Mesenchymal stem cell (in vitro differentiated cells and primary cell): ENCODE results near the gene POLR2L.

Experiments used
- DNase-seq: peaks from one replicate; pipeline ENCODE4 v3.0.0-alpha.2; 2013
- H2AFZ ChIP-seq: one replicate; pipeline ENCODE4 v1.6.1; 2013; ENCODE audit warnings: low read depth, mild to moderate bottlenecking, control low read depth, inconsistent platforms, low read length, moderate library complexity
- H2AK5ac ChIP-seq: 2 replicates; pipeline ENCODE4 v1.6.1; 2013; ENCODE audit warnings: low read length, moderate library complexity, mild to moderate bottlenecking, inconsistent platforms; ENCODE audit not compliant: severe bottlenecking
- H2BK120ac ChIP-seq: one replicate; pipeline ENCODE4 v1.6.1; 2013; ENCODE audit warnings: low read depth, mild to moderate bottlenecking, inconsistent platforms, low read length, moderate library complexity
- H2BK12ac ChIP-seq, 2 experiments: one replicate each; pipeline ENCODE4 v1.6.1; 2013; ENCODE audit warnings: inconsistent platforms in 2 of 2, low read length in 2 of 2, mild to moderate bottlenecking in 2 of 2, moderate library complexity in 2 of 2, control low read depth in 1 of 2
- H2BK15ac ChIP-seq: one replicate; pipeline ENCODE4 v1.6.1; 2013; ENCODE audit warnings: mild to moderate bottlenecking, low read depth, inconsistent platforms; ENCODE audit not compliant: poor library complexity, severe bottlenecking
- H2BK5ac ChIP-seq: 2 replicates; pipeline ENCODE4 v1.6.1; 2013; ENCODE audit warnings: low read depth, mild to moderate bottlenecking, low read length, control low read depth, inconsistent platforms; ENCODE audit not compliant: poor library complexity, severe bottlenecking
- H3K14ac ChIP-seq, 2 experiments: one replicate each; pipeline ENCODE4 v1.6.1; 2013; ENCODE audit warnings: inconsistent platforms in 2 of 2, low read length in 2 of 2, control low read depth in 1 of 2, mild to moderate bottlenecking in 1 of 2, moderate library complexity in 1 of 2
- H3K18ac ChIP-seq, 2 experiments: one replicate each; pipeline ENCODE4 v1.6.1; 2013; ENCODE audit warnings: inconsistent platforms in 2 of 2, low read length in 2 of 2, control low read depth in 1 of 2, low read depth in 1 of 2, mild to moderate bottlenecking in 1 of 2
- H3K23ac ChIP-seq, 2 experiments: one replicate each; pipeline ENCODE4 v1.6.1; 2013; ENCODE audit warnings: inconsistent platforms in 2 of 2, low read length in 2 of 2, mild to moderate bottlenecking in 2 of 2, moderate library complexity in 2 of 2, control low read depth in 1 of 2
- H3K27ac ChIP-seq: 2 replicates; pipeline ENCODE4 v1.5.1; 2013; ENCODE audit warnings: mild to moderate bottlenecking, moderate library complexity, low read length, control low read depth, inconsistent platforms; ENCODE audit not compliant: poor library complexity, severe bottlenecking
- H3K27me3 ChIP-seq, 2 experiments: 2 replicates each; pipeline versions ENCODE4 v1.6.1 to v1.7.0; 2013; ENCODE audit warnings: low read length in 2 of 2, mild to moderate bottlenecking in 2 of 2, moderate library complexity in 2 of 2, control low read depth in 1 of 2, inconsistent platforms in 1 of 2; ENCODE audit not compliant: control insufficient read depth in 1 of 2, insufficient read depth in 1 of 2
- H3K36me3 ChIP-seq, 2 experiments: 2 replicates each; pipeline versions ENCODE4 v1.6.1 to v1.7.0; 2013; ENCODE audit warnings: low read length in 2 of 2, control low read depth in 1 of 2, inconsistent platforms in 1 of 2, low read depth in 1 of 2, mild to moderate bottlenecking in 1 of 2; ENCODE audit not compliant: insufficient read depth in 2 of 2, control insufficient read depth in 1 of 2
- H3K4ac ChIP-seq, 2 experiments: one replicate each; pipeline ENCODE4 v1.6.1; 2013; ENCODE audit warnings: inconsistent platforms in 2 of 2, low read length in 2 of 2, mild to moderate bottlenecking in 2 of 2, moderate library complexity in 2 of 2, control low read depth in 1 of 2, low read depth in 1 of 2
- H3K4me1 ChIP-seq: 2 replicates; pipeline ENCODE4 v1.6.1; 2013; ENCODE audit warnings: low read depth, low read length, control low read depth; ENCODE audit not compliant: control insufficient read depth, insufficient read depth
- H3K4me2 ChIP-seq: 2 replicates; pipeline ENCODE4 v1.6.1; 2013; ENCODE audit warnings: low read length, mild to moderate bottlenecking, inconsistent platforms; ENCODE audit not compliant: poor library complexity, severe bottlenecking
- H3K4me3 ChIP-seq, 2 experiments: 2 replicates each; pipeline versions ENCODE4 v1.5.1 to v1.7.0; 2013; ENCODE audit warnings: low read length in 2 of 2, mild to moderate bottlenecking in 2 of 2, control low read depth in 1 of 2, low read depth in 1 of 2; ENCODE audit not compliant: insufficient read depth in 1 of 2
- H3K79me1 ChIP-seq: replicated peaks from 2 replicates; pipeline ENCODE4 v1.6.1; 2013; ENCODE audit warnings: mild to moderate bottlenecking, control low read depth, low read length, inconsistent platforms; ENCODE audit not compliant: poor library complexity, severe bottlenecking
- H3K9ac ChIP-seq: 2 replicates; pipeline ENCODE4 v1.7.0; 2013; ENCODE audit warnings: mild to moderate bottlenecking, low read length, moderate library complexity
- H3K9me3 ChIP-seq: 2 replicates; pipeline ENCODE4 v1.7.0; 2013; ENCODE audit warnings: mild to moderate bottlenecking, low read length; ENCODE audit not compliant: control insufficient read depth
- H4K8ac ChIP-seq: one replicate; pipeline ENCODE4 v1.6.1; 2013; ENCODE audit warnings: inconsistent platforms, mild to moderate bottlenecking, low read length, moderate library complexity
- H4K91ac ChIP-seq: one replicate; pipeline ENCODE4 v1.6.1; 2013; ENCODE audit warnings: mild to moderate bottlenecking, low read length, inconsistent platforms
- WGBS: methylation state at CpG from one replicate; pipeline ENCODE4 v1.1.7; 2013; ENCODE audit warnings: mixed read lengths; 5-methylcytosine and 5-hydroxymethylcytosine counted together

POLR2L gene

GRCh38 chr11:838441-839279, 3.7 kb downstream of the POLR2L start:
- Histone ChIP-seq H2BK15ac (no peak overlapping the region), H2BK12ac (peak overlapping the region in 1 of 2 experiments; percentile 3), H2BK5ac (no peak overlapping the region), H3K4me1 (peaks cover 68% of the 10 kb centered on the region), H3K18ac (peak overlapping the region in 1 of 2 experiments; percentile 37), H3K27ac (peak overlapping the region; percentile 16), H2BK120ac (no peak overlapping the region), H4K8ac (no peak overlapping the region), H3K4ac (no peak overlapping the region), H3K4me2 (no peak overlapping the region), H2AK5ac (peak overlapping the region; percentile 11), H3K36me3 (peaks cover 52 to 57% of the 10 kb centered on the region in 2 experiments), H3K79me1 (no peaks in the 10 kb centered on the region), H3K9ac (peak overlapping the region; percentile 96), H4K91ac (no peak overlapping the region), H2AFZ (no peak overlapping the region), H3K4me3 (no peak overlapping the region), H3K27me3 (no peaks in the 10 kb centered on the region), H3K9me3 (no peaks in the 10 kb centered on the region), H3K14ac (no peak overlapping the region), H3K23ac (peak overlapping the region in 1 of 2 experiments; percentile 74)
- DNase-seq = peak; percentile 43
- WGBS = 63% methylated on average over 17 of the region's 17 CpGs

GRCh38 chr11:837990-838307, 4.4 kb downstream of the POLR2L start:
- Histone ChIP-seq H3K4me2 (no peak overlapping the region), H3K4me3 (no peak overlapping the region), H3K14ac (no peak overlapping the region), H3K79me1 (no peaks in the 10 kb centered on the region), H2BK15ac (no peak overlapping the region), H3K23ac (no peak overlapping the region), H3K9me3 (no peaks in the 10 kb centered on the region), H3K27me3 (no peaks in the 10 kb centered on the region), H4K91ac (no peak overlapping the region), H3K9ac (no peak overlapping the region), H2AK5ac (no peak overlapping the region), H2BK12ac (no peak overlapping the region), H3K36me3 (peaks cover 52 to 57% of the 10 kb centered on the region in 2 experiments), H3K4ac (no peak overlapping the region), H2BK5ac (no peak overlapping the region), H3K27ac (no peak overlapping the region), H4K8ac (no peak overlapping the region), H3K18ac (no peak overlapping the region), H3K4me1 (peaks cover 65% of the 10 kb centered on the region), H2BK120ac (no peak overlapping the region), H2AFZ (no peak overlapping the region)
- no peak for DNase-seq
- 83% methylated on average over 8 of the region's 8 CpGs for WGBS

GRCh38 chr11:837189-837989, 4.9 kb downstream of the POLR2L start:
- no peak for DNase-seq
- H2BK120ac ChIP-seq = no peak overlapping the region
- peak overlapping the region; percentile 19 for H4K91ac ChIP-seq
- no peak overlapping the region for H3K4ac ChIP-seq
- H3K18ac ChIP-seq = no peak overlapping the region
- no peak overlapping the region for H2AFZ ChIP-seq
- no peak overlapping the region for H3K14ac ChIP-seq
- no peak overlapping the region for H3K23ac ChIP-seq
- peaks cover 52 to 57% of the 10 kb centered on the region in 2 experiments for H3K36me3 ChIP-seq
- WGBS = 95% methylated on average over 22 of the region's 22 CpGs
- no peak overlapping the region for H2BK12ac ChIP-seq
- H3K9ac ChIP-seq = no peak overlapping the region
- no peak overlapping the region for H4K8ac ChIP-seq
- peaks cover 66% of the 10 kb centered on the region for H3K4me1 ChIP-seq
- no peaks in the 10 kb centered on the region for H3K9me3 ChIP-seq
- peak overlapping the region; percentile 2 for H3K27ac ChIP-seq
- no peaks in the 10 kb centered on the region for H3K79me1 ChIP-seq
- no peak overlapping the region for H3K4me2 ChIP-seq
- H3K27me3 ChIP-seq = no peaks in the 10 kb centered on the region
- H2BK5ac ChIP-seq = no peak overlapping the region
- H2BK15ac ChIP-seq = no peak overlapping the region
- H2AK5ac ChIP-seq = no peak overlapping the region
- no peak overlapping the region for H3K4me3 ChIP-seq

GRCh38 chr11:836700-837099, 5.6 kb downstream of the POLR2L start:
- Histone ChIP-seq H3K14ac (no peak overlapping the region), H2BK5ac (no peak overlapping the region), H2AK5ac (no peak overlapping the region), H3K9me3 (no peaks in the 10 kb centered on the region), H3K23ac (no peak overlapping the region), H3K27me3 (no peaks in the 10 kb centered on the region), H2BK15ac (no peak overlapping the region), H3K79me1 (no peaks in the 10 kb centered on the region), H3K36me3 (peaks cover 52 to 57% of the 10 kb centered on the region in 2 experiments), H3K18ac (no peak overlapping the region), H2AFZ (no peak overlapping the region), H3K4me3 (no peak overlapping the region), H2BK120ac (no peak overlapping the region), H4K8ac (peak overlapping the region; percentile 72), H3K4ac (no peak overlapping the region), H3K4me2 (no peak overlapping the region), H2BK12ac (no peak overlapping the region), H3K27ac (peak overlapping the region; percentile 2), H4K91ac (no peak overlapping the region), H3K9ac (no peak overlapping the region), H3K4me1 (peaks cover 73% of the 10 kb centered on the region)
- WGBS = 94% methylated on average over 9 of the region's 9 CpGs
- DNase-seq = no peak
